Trophoblast cell (in vitro differentiated cells and primary cell): ENCODE data around the gene DLL3.

Experiments
- DNase-seq, 2 donors: peaks; one replicate each; pipeline ENCODE4 v3.0.0-alpha.2; 2016
- H2AFZ ChIP-seq: 2 replicates; pipeline ENCODE4 v1.6.1; 2013; ENCODE audit warnings: low read length, moderate library complexity, mild to moderate bottlenecking; ENCODE audit not compliant: insufficient read depth, poor library complexity
- H2AK5ac ChIP-seq: 2 replicates; pipeline ENCODE4 v1.6.1; 2013; ENCODE audit warnings: mild to moderate bottlenecking, low read length
- H2BK120ac ChIP-seq: 2 replicates; pipeline ENCODE4 v1.6.1; 2013; ENCODE audit warnings: low read length, mild to moderate bottlenecking, moderate library complexity; ENCODE audit not compliant: insufficient read depth, poor library complexity
- H2BK12ac ChIP-seq: 2 replicates; pipeline ENCODE4 v1.6.1; 2013; ENCODE audit warnings: mild to moderate bottlenecking, low read length, moderate library complexity
- H2BK5ac ChIP-seq: 2 replicates; pipeline ENCODE4 v1.6.1; 2013; ENCODE audit warnings: low read length, low read depth, moderate library complexity, mild to moderate bottlenecking; ENCODE audit not compliant: poor library complexity
- H3K14ac ChIP-seq: 2 replicates; pipeline ENCODE4 v1.6.1; 2013; ENCODE audit warnings: mild to moderate bottlenecking, low read length
- H3K18ac ChIP-seq: 2 replicates; pipeline ENCODE4 v1.6.1; 2013; ENCODE audit warnings: mild to moderate bottlenecking, low read length
- H3K23ac ChIP-seq: 2 replicates; pipeline ENCODE4 v1.6.1; 2013; ENCODE audit warnings: low read length
- H3K27ac ChIP-seq: 2 replicates; pipeline ENCODE4 v1.5.1; 2013; ENCODE audit warnings: low read depth, mild to moderate bottlenecking, inconsistent platforms, low read length, moderate library complexity
- H3K27me3 ChIP-seq: 2 replicates; pipeline ENCODE4 v1.6.1; 2013; ENCODE audit warnings: inconsistent platforms, mild to moderate bottlenecking, low read length, moderate library complexity; ENCODE audit not compliant: insufficient read depth
- H3K36me3 ChIP-seq, 2 experiments: 1 replicate in 1 of 2; 2 replicates in 1 of 2; pipeline ENCODE4 v1.6.1; 2013; ENCODE audit warnings: low read length in 2 of 2, mild to moderate bottlenecking in 2 of 2, moderate library complexity in 1 of 2; ENCODE audit not compliant: insufficient read depth in 2 of 2, control insufficient read depth in 1 of 2
- H3K4ac ChIP-seq: 2 replicates; pipeline ENCODE4 v1.6.1; 2013; ENCODE audit warnings: low read depth, mild to moderate bottlenecking, low read length, moderate library complexity
- H3K4me1 ChIP-seq, 2 experiments: 1 replicate in 1 of 2; 2 replicates in 1 of 2; pipeline ENCODE4 v1.6.1; 2013; ENCODE audit warnings: low read length in 2 of 2, mild to moderate bottlenecking in 2 of 2, moderate library complexity in 1 of 2; ENCODE audit not compliant: insufficient read depth in 2 of 2, control insufficient read depth in 1 of 2
- H3K4me2 ChIP-seq: 2 replicates; pipeline ENCODE4 v1.6.1; 2013; ENCODE audit warnings: inconsistent platforms, mild to moderate bottlenecking, low read length, moderate library complexity
- H3K4me3 ChIP-seq: 2 replicates; pipeline ENCODE4 v1.5.1; 2013; ENCODE audit warnings: mild to moderate bottlenecking, low read depth, low read length, inconsistent platforms
- H3K79me1 ChIP-seq: one replicate; pipeline ENCODE4 v1.6.1; 2013; ENCODE audit warnings: low read length
- H3K79me2 ChIP-seq: 2 replicates; pipeline ENCODE4 v1.6.1; 2013; ENCODE audit warnings: low read length, mild to moderate bottlenecking; ENCODE audit not compliant: control insufficient read depth, insufficient read depth, poor library complexity
- H3K9ac ChIP-seq: 2 replicates; pipeline ENCODE4 v1.6.1; 2013; ENCODE audit warnings: mild to moderate bottlenecking, low read length
- H3K9me3 ChIP-seq: 2 replicates; pipeline ENCODE4 v1.6.1; 2013; ENCODE audit warnings: low read depth, mild to moderate bottlenecking, control low read depth, inconsistent platforms, low read length; ENCODE audit not compliant: insufficient read depth
- H4K12ac ChIP-seq: 2 replicates; pipeline ENCODE4 v1.6.1; 2013; ENCODE audit warnings: low read depth, mild to moderate bottlenecking, low read length, moderate library complexity
- H4K8ac ChIP-seq: 2 replicates; pipeline ENCODE4 v1.6.1; 2013; ENCODE audit warnings: low read depth, mild to moderate bottlenecking, low read length, moderate library complexity
- H4K91ac ChIP-seq: one replicate; pipeline ENCODE4 v1.6.1; 2013; ENCODE audit warnings: low read depth, mild to moderate bottlenecking, low read length, moderate library complexity
- WGBS: extraction: QIAGEN DNeasy Blood & Tissue Kit; methylation state at CpG from one replicate; pipeline ENCODE4 v1.1.7; 2013; ENCODE audit warnings: missing lambda C conversion rate; ENCODE audit not compliant: insufficient read length, insufficient coverage; ENCODE audit errors: extremely low coverage; 5-methylcytosine and 5-hydroxymethylcytosine counted together

Gene DLL3

DNA sequence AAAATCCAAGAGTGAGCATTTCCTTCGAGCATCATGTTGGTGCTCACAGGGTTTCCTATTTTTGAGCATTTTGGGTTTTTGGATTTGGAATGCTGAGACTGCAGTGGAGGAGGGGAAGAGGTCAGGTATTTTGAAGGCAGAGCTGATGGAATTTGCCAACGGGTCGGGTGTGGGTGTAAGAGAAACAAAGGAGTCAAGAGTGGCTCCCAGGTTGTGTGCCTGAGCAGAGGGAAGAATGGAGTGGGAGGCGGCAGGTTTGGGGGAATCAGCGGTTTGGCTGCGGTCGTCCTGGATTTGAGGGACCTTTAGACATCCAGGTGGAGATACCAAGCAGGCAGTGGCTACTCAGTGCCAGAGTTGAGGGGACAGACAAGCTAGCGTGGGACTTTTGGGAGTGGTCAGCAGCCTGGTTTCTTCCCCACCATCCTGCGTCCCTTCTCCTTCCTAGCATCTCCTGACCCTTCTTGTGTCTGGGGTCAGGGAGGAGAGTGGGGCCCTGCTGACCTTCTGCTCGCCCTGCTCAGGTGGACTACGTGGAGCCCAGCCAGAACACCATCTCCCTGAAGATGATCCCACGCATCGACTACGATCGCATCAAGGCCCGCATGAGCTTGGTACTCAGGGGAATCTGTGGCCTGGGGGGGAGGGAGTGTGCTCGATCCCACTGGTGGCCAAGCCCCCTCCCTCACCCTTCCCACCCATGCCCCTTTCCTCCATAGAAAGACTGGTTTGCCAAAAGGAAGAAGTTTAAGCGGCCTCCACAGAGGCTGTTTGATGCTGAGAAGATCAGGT is 32.6 kb upstream of the DLL3 start:
- Histone ChIP-seq H3K79me1 (no peaks in the 10 kb centered on the region), H2BK5ac (no peak overlapping the region), H3K23ac (no peak overlapping the region), H3K9me3 (no peaks in the 10 kb centered on the region), H3K4me1 (no peaks in the 10 kb centered on the region), H2BK120ac (no peak overlapping the region), H3K4me3 (no peak overlapping the region), H3K27me3 (no peaks in the 10 kb centered on the region), H3K36me3 (peaks cover 69 to 70% of the 10 kb centered on the region in 2 experiments), H3K27ac (no peak overlapping the region), H4K12ac (no peak overlapping the region), H4K91ac (no peak overlapping the region), H3K18ac (no peak overlapping the region), H2AFZ (no peak overlapping the region), H3K9ac (no peak overlapping the region), H3K79me2 (no peaks in the 10 kb centered on the region), H2AK5ac (no peak overlapping the region), H3K4me2 (no peak overlapping the region), H3K14ac (no peak overlapping the region), H2BK12ac (no peak overlapping the region), H3K4ac (no peak overlapping the region), H4K8ac (no peak overlapping the region)
- WGBS, result no CpG with 5 or more reads among the region's 18 CpGs
- DNase-seq, result no peak

DNA sequence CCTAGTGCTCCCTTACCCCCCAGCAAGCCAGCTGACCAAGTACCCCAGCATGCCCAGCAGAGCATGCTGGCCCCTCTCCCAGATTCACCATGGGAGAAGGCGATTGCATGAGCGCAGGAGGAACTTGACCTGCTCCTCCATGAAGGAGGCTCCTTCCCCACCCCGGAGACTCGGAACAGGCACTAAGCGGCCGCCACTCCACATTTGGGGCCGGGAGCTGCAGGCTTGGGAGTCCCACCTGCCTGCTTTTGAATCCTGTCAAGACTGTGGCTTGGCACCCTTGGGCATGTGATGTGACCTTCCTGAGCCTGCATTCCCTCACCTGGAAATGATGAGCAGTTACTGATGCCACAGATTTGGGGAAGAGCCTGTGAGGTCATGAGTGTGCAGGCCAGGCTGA is 30.8 kb upstream of the DLL3 start:
- no peaks in the 10 kb centered on the region for H3K27me3 ChIP-seq
- no peak overlapping the region for H2AFZ ChIP-seq
- no peaks in the 10 kb centered on the region for H3K79me1 ChIP-seq
- no peak overlapping the region for H3K14ac ChIP-seq
- no peak overlapping the region for H4K12ac ChIP-seq
- H3K4ac ChIP-seq, result no peak overlapping the region
- no peak overlapping the region for H3K4me2 ChIP-seq
- H3K18ac ChIP-seq, result no peak overlapping the region
- no peak overlapping the region for H3K23ac ChIP-seq
- DNase-seq, result no peak
- no peak overlapping the region for H2BK12ac ChIP-seq
- H3K36me3 ChIP-seq, result peaks cover 82 to 84% of the 10 kb centered on the region in 2 experiments
- no peak overlapping the region for H2AK5ac ChIP-seq
- no peak overlapping the region for H4K8ac ChIP-seq
- H3K9ac ChIP-seq, result no peak overlapping the region
- H3K4me1 ChIP-seq, result no peaks in the 10 kb centered on the region
- WGBS, result no CpG with 5 or more reads among the region's 7 CpGs
- no peak overlapping the region for H3K4me3 ChIP-seq
- no peak overlapping the region for H3K27ac ChIP-seq
- no peaks in the 10 kb centered on the region for H3K79me2 ChIP-seq
- no peak overlapping the region for H2BK120ac ChIP-seq
- no peaks in the 10 kb centered on the region for H3K9me3 ChIP-seq
- H4K91ac ChIP-seq, result no peak overlapping the region
- no peak overlapping the region for H2BK5ac ChIP-seq

DNA sequence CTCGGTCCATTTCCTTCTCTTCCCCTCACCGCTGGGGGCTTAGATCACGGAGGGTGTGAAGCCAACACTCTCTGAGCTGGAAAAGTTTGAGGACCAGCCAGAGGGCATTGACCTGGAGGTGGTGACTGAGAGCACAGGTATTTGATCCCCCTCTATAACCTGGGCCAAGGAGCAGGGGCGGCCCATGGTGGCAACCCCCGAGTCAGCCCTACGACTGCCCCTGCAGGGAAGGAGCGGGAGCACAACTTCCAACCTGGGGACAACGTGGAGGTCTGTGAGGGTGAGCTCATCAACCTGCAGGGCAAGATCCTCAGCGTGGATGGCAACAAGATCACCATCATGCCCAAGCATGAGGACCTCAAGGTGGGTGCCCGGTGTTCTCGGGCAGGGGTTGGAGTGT is 29.7 kb upstream of the DLL3 start:
- Histone ChIP-seq H3K4ac (no peak overlapping the region), H3K4me2 (no peak overlapping the region), H3K18ac (no peak overlapping the region), H3K4me3 (no peak overlapping the region), H3K9me3 (no peaks in the 10 kb centered on the region), H3K27ac (no peak overlapping the region), H2AK5ac (no peak overlapping the region), H3K4me1 (no peaks in the 10 kb centered on the region), H2BK12ac (no peak overlapping the region), H2BK5ac (no peak overlapping the region), H3K23ac (no peak overlapping the region), H3K36me3 (peaks cover 90 to 93% of the 10 kb centered on the region in 2 experiments), H4K8ac (no peak overlapping the region), H3K14ac (no peak overlapping the region), H3K9ac (no peak overlapping the region), H4K91ac (no peak overlapping the region), H3K79me1 (no peaks in the 10 kb centered on the region), H3K79me2 (no peaks in the 10 kb centered on the region), H2BK120ac (no peak overlapping the region), H4K12ac (no peak overlapping the region), H2AFZ (no peak overlapping the region), H3K27me3 (no peaks in the 10 kb centered on the region)
- DNase-seq, result no peak
- WGBS, result no CpG with 5 or more reads among the region's 11 CpGs

DNA sequence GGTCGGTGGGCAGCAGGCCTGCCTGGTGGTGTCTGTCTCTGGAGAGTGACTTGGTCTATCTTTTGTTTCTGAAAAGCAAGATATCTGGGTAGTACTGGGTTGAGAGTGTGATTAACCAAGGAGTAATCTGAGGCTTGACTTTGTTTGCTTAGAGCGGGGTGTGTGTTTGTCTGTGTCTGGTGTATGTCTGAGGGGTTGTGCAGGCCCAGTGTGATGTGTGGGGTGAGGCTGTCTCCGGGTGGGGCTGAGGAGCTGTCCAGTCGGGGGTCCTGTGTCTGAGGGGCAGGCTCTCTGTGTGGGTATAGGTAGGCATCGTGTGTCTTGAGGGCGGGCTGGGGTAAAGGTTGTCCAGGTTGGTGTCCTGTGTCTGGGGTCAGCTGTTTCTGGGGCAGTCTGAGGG is 29.2 kb upstream of the DLL3 start:
- Histone ChIP-seq H3K4me2 (no peak overlapping the region), H3K4me1 (no peaks in the 10 kb centered on the region), H2BK12ac (no peak overlapping the region), H4K12ac (no peak overlapping the region), H3K27ac (no peak overlapping the region), H2BK120ac (no peak overlapping the region), H2AK5ac (no peak overlapping the region), H4K91ac (no peak overlapping the region), H3K4me3 (no peak overlapping the region), H3K18ac (no peak overlapping the region), H3K14ac (no peak overlapping the region), H3K27me3 (no peaks in the 10 kb centered on the region), H4K8ac (no peak overlapping the region), H3K9me3 (no peaks in the 10 kb centered on the region), H3K23ac (no peak overlapping the region), H3K4ac (no peak overlapping the region), H2AFZ (no peak overlapping the region), H3K79me2 (no peaks in the 10 kb centered on the region), H2BK5ac (no peak overlapping the region), H3K9ac (no peak overlapping the region), H3K79me1 (no peaks in the 10 kb centered on the region), H3K36me3 (peaks cover 93 to 97% of the 10 kb centered on the region in 2 experiments)
- WGBS, result no CpG with 5 or more reads among the region's 6 CpGs
- no peak for DNase-seq
